ENCODE results near the gene KCNE4.

DNA sequence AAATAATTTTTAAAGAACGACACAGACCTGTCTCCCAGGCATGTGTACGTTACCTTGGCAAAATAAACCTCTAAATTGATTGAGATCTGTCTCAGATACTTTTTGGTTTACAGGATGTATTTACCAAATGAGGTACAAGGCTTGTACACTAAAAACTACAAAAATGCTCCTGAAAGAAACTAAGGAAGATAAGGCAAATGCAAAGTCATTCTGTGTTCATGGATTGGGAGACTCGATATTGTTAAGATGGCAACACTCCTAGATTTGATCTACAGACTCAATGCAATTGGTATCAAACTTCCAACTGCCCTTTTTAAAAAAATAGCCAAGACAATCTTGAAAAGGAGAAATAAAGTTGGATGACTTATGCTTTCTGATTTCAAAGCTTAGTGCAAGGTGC, 11.5 kb upstream of the KCNE4 start:
- TF ChIP-seq CTCF (IDR thresholded peaks at IDR 0.05) = no peak
- no peak for TF ChIP-seq EZH2 (IDR thresholded peaks at IDR 0.05; ENCODE audit: borderline replicate concordance, insufficient read depth, low read depth, low read length, poor library complexity, severe bottlenecking)
